GM21390 (cell line): ENCODE results near the gene SERPIND1.

ENCODE experiments used
- ATAC-seq: cut with Tn5 transposase; IDR thresholded peaks from one replicate; pipeline ENCODE4 v1.9.1; 2021; ENCODE audit not compliant: unreplicated experiment

SERPIND1 gene

GRCh38 chr22:20792221-20792965, 18.5 kb downstream of the SERPIND1 start:
- no peak for ATAC-seq

GRCh38 chr22:20792966-20793728, 19.2 kb downstream of the SERPIND1 start:
- ATAC-seq: no peak

- no peak for ATAC-seq
These were observed 20.1 kb downstream of the SERPIND1 start for GRCh38 chr22:20793748-20794649.

GRCh38 chr22:20794650-20795413, 20.9 kb downstream of the SERPIND1 start:
- ATAC-seq: no peak

- no peak for ATAC-seq
These were observed 22.8 kb downstream of the SERPIND1 start for GRCh38 chr22:20796731-20797130.

- no peak for ATAC-seq
These were observed 24.3 kb downstream of the SERPIND1 start for GRCh38 chr22:20798218-20798617.

GRCh38 chr22:20798974-20799373, 25.1 kb downstream of the SERPIND1 start:
- ATAC-seq: no peak

- no peak for ATAC-seq
These were observed 25.5 kb downstream of the SERPIND1 start for GRCh38 chr22:20799449-20799848.

GRCh38 chr22:20802452-20802851, 28.5 kb downstream of the SERPIND1 start:
- ATAC-seq: no peak

GRCh38 chr22:20802922-20803553, 29.1 kb downstream of the SERPIND1 start:
- ATAC-seq: no peak

GRCh38 chr22:20803696-20804324, 29.9 kb downstream of the SERPIND1 start:
- no peak for ATAC-seq

- no peak for ATAC-seq
These were observed 30.7 kb downstream of the SERPIND1 start for GRCh38 chr22:20804650-20805049.

GRCh38 chr22:20805972-20806471, 32.1 kb downstream of the SERPIND1 start:
- ATAC-seq: no peak

GRCh38 chr22:20807315-20807752, 33.4 kb downstream of the SERPIND1 start:
- no peak for ATAC-seq

GRCh38 chr22:20808844-20809243, 34.9 kb downstream of the SERPIND1 start:
- no peak for ATAC-seq

- no peak for ATAC-seq
These were observed 35.7 kb downstream of the SERPIND1 start for GRCh38 chr22:20809538-20810185.

- ATAC-seq: no peak
These were observed 36.7 kb downstream of the SERPIND1 start for GRCh38 chr22:20810645-20811044.

GRCh38 chr22:20811171-20811570, 37.3 kb downstream of the SERPIND1 start:
- ATAC-seq: no peak
